Measurements from ENCODE around the gene AMT.
A peak's percentile ranks its signal among the peaks of the same experiment; 100 is the strongest.

Gene AMT

DNA sequence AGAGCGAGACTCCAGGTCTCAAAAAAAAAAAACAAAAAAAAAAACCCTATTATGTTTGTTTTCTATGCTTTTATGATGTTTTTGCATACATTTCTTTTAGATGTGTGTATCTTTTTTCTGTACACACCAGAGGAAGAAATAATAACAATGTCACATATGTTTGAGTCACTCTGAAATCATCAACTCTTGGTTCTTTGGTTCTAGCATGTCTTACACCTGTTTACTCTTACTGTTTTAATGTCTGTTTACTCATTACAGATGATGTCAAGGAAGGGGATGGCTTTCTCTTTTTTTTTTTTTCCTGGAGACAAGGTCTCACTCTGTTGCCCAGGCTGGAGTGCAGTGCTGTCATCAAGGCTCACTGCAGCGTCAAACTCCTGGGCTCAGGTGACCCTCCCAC is 34.6 kb downstream of the AMT start:
- no peak for DNase-seq (ENCODE audit: low read depth)

DNA sequence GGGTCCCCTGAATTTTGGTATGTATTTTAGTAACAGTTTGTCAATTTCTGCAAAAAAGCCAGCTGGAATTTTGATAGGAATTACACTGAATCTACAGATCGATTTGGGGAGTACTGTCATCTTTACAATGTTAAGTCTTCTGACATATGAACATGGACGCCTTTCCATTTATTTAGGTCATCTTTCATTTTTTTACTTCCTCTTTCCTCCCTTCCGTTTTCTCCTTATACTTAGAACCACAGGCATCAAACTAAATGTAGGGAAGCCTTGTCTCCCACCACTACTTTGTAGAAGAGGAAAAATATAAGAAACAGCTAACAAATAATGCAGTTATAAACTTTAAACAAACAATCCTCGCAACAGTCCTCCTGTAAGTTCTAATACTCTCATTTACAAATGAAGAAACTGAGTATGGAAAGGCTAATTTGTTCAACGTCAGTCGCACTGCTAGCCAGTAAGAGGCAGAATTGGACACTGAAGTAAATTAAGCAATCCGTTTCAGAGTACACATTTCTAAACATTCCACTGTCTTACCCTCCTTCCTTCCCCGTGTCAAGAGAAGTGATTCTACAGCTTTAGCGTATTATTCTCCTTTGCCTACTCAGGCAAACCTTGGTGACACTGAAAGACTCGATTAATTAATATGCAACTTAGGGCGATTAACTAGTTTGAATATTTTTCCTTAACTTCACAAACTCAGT is 36.1 kb downstream of the AMT start:
- no peak for DNase-seq (ENCODE audit: low read depth)

DNA sequence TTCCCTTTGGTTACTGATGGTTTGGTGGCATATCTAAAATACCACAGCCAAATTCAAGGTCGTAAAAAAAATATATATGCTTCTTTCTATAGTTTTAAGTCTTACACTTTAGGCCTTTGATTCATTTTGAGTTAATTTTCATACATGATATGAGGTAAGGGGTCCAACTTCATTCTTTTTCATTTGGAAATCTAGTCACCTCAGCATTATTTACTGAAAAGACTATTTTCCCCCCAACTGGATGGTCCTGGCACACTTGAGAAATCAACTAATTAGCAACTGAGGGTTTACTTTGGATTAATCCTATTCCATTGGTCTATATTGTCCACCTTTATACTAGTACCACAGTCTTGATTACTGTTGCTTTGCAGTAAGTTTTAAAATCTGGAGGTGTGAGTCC is 36.7 kb downstream of the AMT start:
- no peak for DNase-seq (ENCODE audit: low read depth)

DNA sequence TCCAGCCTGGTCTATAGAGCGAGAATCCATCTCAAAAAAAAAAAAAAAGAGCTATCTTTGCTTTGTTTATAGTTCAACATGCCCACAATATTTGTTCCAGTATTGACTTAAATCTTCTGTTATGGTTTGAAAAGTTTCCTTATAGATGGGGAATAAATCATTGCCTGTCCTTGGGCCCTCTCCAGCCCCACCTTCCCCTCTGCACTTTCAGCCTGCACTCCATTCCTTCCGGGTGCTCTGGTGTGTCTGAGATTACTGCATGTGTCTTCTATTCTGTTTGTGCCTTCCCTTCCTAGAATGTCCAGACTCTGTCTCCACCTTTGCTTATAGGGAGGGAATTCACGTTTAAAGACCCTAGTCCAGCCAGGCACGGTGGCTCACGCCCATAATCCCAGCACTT is 38.9 kb downstream of the AMT start:
- DNase-seq (ENCODE audit: low read depth): no peak

- no peak for DNase-seq (ENCODE audit: low read depth)
These were observed 43.9 kb downstream of the AMT start for GRCh38 chr3:49378249-49378895.

- peak; percentile 25 for DNase-seq (ENCODE audit: low read depth)
These were observed 44.8 kb downstream of the AMT start for GRCh38 chr3:49377483-49377882.

GRCh38 chr3:49371946-49372345 is 50.3 kb downstream of the AMT start:
- DNase-seq (ENCODE audit: low read depth): no peak

- no peak for DNase-seq (ENCODE audit: low read depth)
These were observed 51.5 kb downstream of the AMT start for GRCh38 chr3:49370585-49371290.

All from T-helper 22 cell (primary cell).